ENCODE results near the gene ZNF511. TPM values are rescaled to one million over a fixed set of nuclear protein-coding genes. Genes with fewer than 3 reads are reported as not detected.

ZNF511 gene
- total RNA-seq, 1 experiment from 2014 or later: 49.0 TPM

DNA sequence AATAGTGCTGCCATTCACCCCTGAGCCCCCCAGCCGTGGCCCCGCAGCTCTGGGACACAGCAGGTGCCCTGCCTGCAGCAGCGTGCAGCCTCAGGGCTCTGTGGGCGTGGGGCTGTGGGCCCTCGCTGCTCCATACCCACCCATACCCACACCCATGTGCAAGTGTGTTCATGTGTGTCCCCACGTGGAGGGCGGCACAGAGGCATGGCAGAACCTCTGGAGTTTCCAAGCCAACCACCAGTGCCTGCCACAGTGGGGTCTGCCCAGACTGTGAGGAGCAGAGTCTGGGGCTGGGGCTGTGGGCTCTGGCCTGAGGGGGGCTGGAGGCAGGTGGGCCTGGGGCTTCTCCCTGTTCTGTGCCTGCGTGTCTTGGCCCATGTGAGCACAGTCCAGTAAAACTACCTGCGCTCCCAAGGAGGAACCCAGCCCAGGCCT, 40.9 kb downstream of the ZNF511 start:
- ChIA-PET RAD21 (ENCODE audit: low non-redundant PET in 1 of 2, low total read pairs in 2 of 2, uncharacterized antibody in 2 of 2, unreplicated experiment in 2 of 2) (no interaction called here), CTCF (no interaction called here), POLR2A (no interaction called here)
- intact Hi-C loops (cut with micrococcal nuclease): no loop called here
- Histone ChIP-seq H2AFZ (ENCODE audit: low read depth, low read length, poor library complexity, severe bottlenecking) (no peak overlapping the region), H3K27me3 (ENCODE audit: insufficient read depth, low read length) (no peaks in the 10 kb centered on the region), H3K27ac (ENCODE audit: low read depth, low read length) (no peak overlapping the region), H3K4me3 (replicated peaks in 1 of 2; ENCODE audit: low read depth in 1 of 2, low read length in 2 of 2) (no peak overlapping the region), H3K36me3 (ENCODE audit: control insufficient read depth in 1 of 2, insufficient read depth in 2 of 2, low read length in 2 of 2) (no peaks in the 10 kb centered on the region), H3K79me2 (ENCODE audit: insufficient read depth, low read length) (no peaks in the 10 kb centered on the region), H3K9me2 (ENCODE audit: insufficient read depth) (no peaks in the 10 kb centered on the region), H4K20me1 (ENCODE audit: insufficient read depth) (no peaks in the 10 kb centered on the region), H3K9me3 (ENCODE audit: control insufficient read depth in 1 of 2, insufficient read depth in 1 of 2, low read depth in 1 of 2, low read length in 2 of 2) (no peaks in the 10 kb centered on the region), H3K9ac (ENCODE audit: low read length) (no peak overlapping the region), H3K4me2 (ENCODE audit: low read length) (no peak overlapping the region), H3K4me1 (ENCODE audit: control insufficient read depth in 1 of 2, insufficient read depth in 2 of 2, low read length in 2 of 2) (no peaks in the 10 kb centered on the region)
- no peak for DNase-seq (ENCODE audit: low read depth, low spot score)
- TF ChIP-seq EZH2 (IDR thresholded peaks at IDR 0.05): no peak
- no peak for TF ChIP-seq SIN3A (IDR thresholded peaks at IDR 0.05; ENCODE audit: low read depth)
- no peak for TF ChIP-seq TCF7L2 (IDR thresholded peaks at IDR 0.05; ENCODE audit: borderline replicate concordance, extremely low read depth, insufficient read depth, insufficient read length)
- TF ChIP-seq ZFX (IDR thresholded peaks at IDR 0.05): no peak
- no peak for TF ChIP-seq EGR1 (IDR thresholded peaks at IDR 0.05; ENCODE audit: low read depth)
- TF ChIP-seq ZBTB33 (IDR thresholded peaks at IDR 0.05; ENCODE audit: extremely low read depth, insufficient replicate concordance, low read length): no peak
- no peak for TF ChIP-seq POLR2A (IDR thresholded peaks at IDR 0.05; ENCODE audit: borderline replicate concordance, extremely low read depth, insufficient read depth, insufficient read length)
- TF ChIP-seq SP1 (IDR thresholded peaks at IDR 0.05; ENCODE audit: low read depth): no peak
- no peak for TF ChIP-seq JUND (IDR thresholded peaks at IDR 0.05)
- no peak for ATAC-seq
- BruUV-seq (replicated peaks): no TSS peak

DNA sequence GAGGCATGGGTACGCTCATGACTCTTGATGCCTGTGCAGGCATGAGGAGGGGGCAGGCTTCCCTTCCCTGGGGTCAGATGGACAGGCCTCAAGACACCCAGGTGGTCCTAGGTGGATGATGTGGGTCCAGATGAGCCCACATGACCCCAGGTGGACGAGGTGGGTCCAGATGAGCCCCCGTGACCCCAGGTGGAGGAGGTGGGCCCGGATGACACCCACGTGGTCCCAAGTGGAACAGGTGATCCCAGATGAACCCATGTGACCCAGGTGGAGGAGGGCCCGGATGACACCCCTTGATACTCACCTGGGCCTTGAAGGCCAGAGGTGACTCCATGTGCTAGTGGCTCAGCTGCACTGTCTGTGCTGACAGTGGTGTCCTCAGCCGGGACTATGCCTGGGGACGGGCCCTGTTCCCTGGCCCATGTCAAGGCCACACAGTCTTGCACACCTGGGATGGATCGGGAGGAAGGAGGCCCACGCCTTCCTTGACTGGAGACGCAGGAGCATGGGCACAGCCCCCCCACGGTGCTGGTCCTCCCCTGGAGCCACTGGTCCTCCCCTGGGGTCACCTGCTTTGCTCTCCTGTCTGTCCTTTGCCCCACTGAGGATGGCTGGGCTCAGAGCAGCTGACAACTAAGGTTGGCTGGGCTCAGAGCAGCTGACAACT, 41.7 kb downstream of the ZNF511 start:
- DNase-seq (ENCODE audit: low read depth, low spot score): no peak
- intact Hi-C loops (cut with micrococcal nuclease): no loop called here
- Histone ChIP-seq H3K9ac (ENCODE audit: low read length) (no peak overlapping the region), H2AFZ (ENCODE audit: low read depth, low read length, poor library complexity, severe bottlenecking) (no peak overlapping the region), H3K4me2 (ENCODE audit: low read length) (no peak overlapping the region), H3K36me3 (ENCODE audit: control insufficient read depth in 1 of 2, insufficient read depth in 2 of 2, low read length in 2 of 2) (no peaks in the 10 kb centered on the region), H3K79me2 (ENCODE audit: insufficient read depth, low read length) (no peaks in the 10 kb centered on the region), H4K20me1 (ENCODE audit: insufficient read depth) (no peaks in the 10 kb centered on the region), H3K4me1 (ENCODE audit: control insufficient read depth in 1 of 2, insufficient read depth in 2 of 2, low read length in 2 of 2) (no peaks in the 10 kb centered on the region), H3K9me2 (ENCODE audit: insufficient read depth) (no peaks in the 10 kb centered on the region), H3K27me3 (ENCODE audit: insufficient read depth, low read length) (no peaks in the 10 kb centered on the region), H3K27ac (ENCODE audit: low read depth, low read length) (no peak overlapping the region), H3K4me3 (replicated peaks in 1 of 2; ENCODE audit: low read depth in 1 of 2, low read length in 2 of 2) (no peak overlapping the region), H3K9me3 (ENCODE audit: control insufficient read depth in 1 of 2, insufficient read depth in 1 of 2, low read depth in 1 of 2, low read length in 2 of 2) (no peaks in the 10 kb centered on the region)
- RAD21 ChIA-PET (ENCODE audit: low non-redundant PET in 1 of 2, low total read pairs in 2 of 2, uncharacterized antibody in 2 of 2, unreplicated experiment in 2 of 2): no interaction called here
- no peak for ATAC-seq
- CTCF ChIA-PET: no interaction called here
- POLR2A ChIA-PET: no interaction called here
- no TSS peak for BruUV-seq (replicated peaks)
- TF ChIP-seq ZNF274 (IDR thresholded peaks at IDR 0.05; ENCODE audit: low read depth, low read length) (no peak), EGR1 (IDR thresholded peaks at IDR 0.05; ENCODE audit: low read depth) (no peak), CEBPB (IDR thresholded peaks at IDR 0.05; ENCODE audit: low read depth) (no peak), MAX (IDR thresholded peaks at IDR 0.05) (no peak), SIN3A (IDR thresholded peaks at IDR 0.05; ENCODE audit: low read depth) (no peak), POLR2AphosphoS5 (IDR thresholded peaks at IDR 0.05; ENCODE audit: low read depth, low read length) (no peak), FOSL1 (IDR thresholded peaks at IDR 0.05; ENCODE audit: low read depth) (no peak), CBX3 (IDR thresholded peaks at IDR 0.05; ENCODE audit: low read depth) (no peak), EZH2 (IDR thresholded peaks at IDR 0.05) (no peak), JUND (IDR thresholded peaks at IDR 0.05) (no peak), ELF1 (IDR thresholded peaks at IDR 0.05; ENCODE audit: borderline replicate concordance, low read depth) (no peak), ZBTB33 (IDR thresholded peaks at IDR 0.05; ENCODE audit: extremely low read depth, insufficient replicate concordance, low read length) (no peak), POLR2A (IDR thresholded peaks at IDR 0.05; ENCODE audit: borderline replicate concordance, extremely low read depth, insufficient read depth, insufficient read length) (no peak), ATF3 (IDR thresholded peaks at IDR 0.05) (no peak)

All from HCT116 (cell line).